GM12878 (cell line): ENCODE data around the gene INTS7. TPM values are rescaled to one million over a fixed set of nuclear protein-coding genes. Genes with fewer than 3 reads are reported as not detected.

ENCODE experiments used
- ATAC-seq: fragments of 200-7000 bp; cut with Tn5 transposase; 3 replicates; pipeline ENCODE4 v1.9.1; 2020; ENCODE audit warnings: mild to moderate bottlenecking, moderate library complexity
- BruUV-seq: library from RNA; stranded (reverse); fragments of 400-500 nt; replicated peaks from 2 replicates; lab custom pipeline; 2021; lab: Mats Ljungman, UMichigan
- CTCF ChIA-PET: fragments of 300-600 bp; sonication (Branson Sonifier 250); formaldehyde crosslinking; extraction: SDS; loops from one replicate; lab custom pipeline; 2021; ENCODE audit warnings: inconsistent platforms; lab: Yijun Ruan, JAX
- POLR2A ChIA-PET: fragments of 350-600 bp; formaldehyde crosslinking; extraction: SDS; loops from one replicate; lab custom pipeline; 2021; ENCODE audit warnings: inconsistent platforms; lab: Charles Lee
- RAD21 ChIA-PET: fragments of 300-600 bp; sonication (Branson Sonifier 250); formaldehyde crosslinking; loops from one replicate; lab custom pipeline; 2023; ENCODE audit warnings: antibody characterized with exemption; ENCODE audit not compliant: unreplicated experiment; lab: Charles Lee
- SMC1A ChIA-PET: fragments of 300-600 bp; sonication (Branson Sonifier 250); formaldehyde crosslinking; loops from one replicate; lab custom pipeline; 2023; ENCODE audit not compliant: unreplicated experiment, uncharacterized antibody; lab: Charles Lee
- DNase-seq: peaks from one replicate; pipeline ENCODE4 v3.0.0-alpha.2; 2011; ENCODE audit warnings: low read depth, low spot score
- FAIRE-seq: peaks from 3 replicates; lab custom pipeline; 2011; peaks lifted over from hg19 to GRCh38; lab: Jason Lieb, UNC
- H2AFZ ChIP-seq: 2 replicates; pipeline ENCODE4 v1.6.0; 2011; ENCODE audit warnings: low read depth, low read length, control low read depth; ENCODE audit not compliant: control insufficient read depth
- H3K27ac ChIP-seq: 2 replicates; pipeline ENCODE4 v1.5.1; 2011; ENCODE audit warnings: control low read depth; ENCODE audit not compliant: control insufficient read depth, insufficient read depth
- H3K27me3 ChIP-seq, 2 experiments: replicated peaks in 1 of 2; 2 replicates each; pipeline versions ENCODE4 v1.6.0 to v1.6.1; 2011; ENCODE audit warnings: low read length in 1 of 2; ENCODE audit not compliant: control insufficient read depth in 2 of 2, insufficient read depth in 2 of 2
- H3K36me3 ChIP-seq, 2 experiments: 2 replicates each; pipeline ENCODE4 v1.5.1; 2011; ENCODE audit warnings: low read length in 1 of 2; ENCODE audit not compliant: control insufficient read depth in 2 of 2, insufficient read depth in 2 of 2
- H3K4me1 ChIP-seq: 2 replicates; pipeline ENCODE4 v1.6.1; 2011; ENCODE audit warnings: mild to moderate bottlenecking, low read length, moderate library complexity, mixed read lengths; ENCODE audit not compliant: control insufficient read depth, insufficient read depth
- H3K4me2 ChIP-seq: 2 replicates; pipeline ENCODE4 v1.6.0; 2011; ENCODE audit warnings: control low read depth; ENCODE audit not compliant: control insufficient read depth, insufficient read depth
- H3K4me3 ChIP-seq: fragments of 200-600 bp; sonication (generic); 2 replicates; pipeline ENCODE4 v1.5.1; 2016
- H3K79me2 ChIP-seq: 2 replicates; pipeline ENCODE4 v1.6.0; 2011; ENCODE audit warnings: low read length; ENCODE audit not compliant: control insufficient read depth, insufficient read depth
- H3K9ac ChIP-seq: 2 replicates; pipeline ENCODE4 v1.8.0; 2011; ENCODE audit warnings: low read length, control low read depth, mixed read lengths; ENCODE audit not compliant: control insufficient read depth, insufficient read depth
- H3K9me3 ChIP-seq: replicated peaks from 3 replicates; pipeline ENCODE4 v1.5.1; 2011; ENCODE audit warnings: mild to moderate bottlenecking, low read length; ENCODE audit not compliant: control insufficient read depth, insufficient read depth
- H4K20me1 ChIP-seq: 2 replicates; pipeline ENCODE4 v1.6.0; 2011; ENCODE audit not compliant: control insufficient read depth, insufficient read depth
- ATF2 ChIP-seq: IDR thresholded peaks from 2 replicates; pipeline ENCODE4 v1.6.1; 2012; ENCODE audit warnings: low read length, inconsistent platforms
- CEBPZ ChIP-seq: fragments of 150-350 bp; IDR thresholded peaks from 2 replicates; pipeline ENCODE4 v1.6.1; 2016; ENCODE audit warnings: low read depth, low read length
- CREB1 ChIP-seq: IDR thresholded peaks from 2 replicates; pipeline ENCODE4 v1.6.1; 2012; ENCODE audit warnings: low read depth, mild to moderate bottlenecking, inconsistent platforms
- IKZF1 ChIP-seq: fragments of 450-650 bp; conservative IDR thresholded peaks from 2 replicates; pipeline ENCODE4 v1.6.1; 2017; ENCODE audit warnings: antibody characterized with exemption, mild to moderate bottlenecking
- KDM1A ChIP-seq: fragments of 200-600 bp; sonication (generic); IDR thresholded peaks from 2 replicates; pipeline ENCODE4 v1.6.1; 2016; ENCODE audit warnings: borderline replicate concordance
- KLF5 ChIP-seq: fragments of 450-650 bp; IDR thresholded peaks from 2 replicates; pipeline ENCODE4 v1.6.1; 2014; ENCODE audit warnings: mild to moderate bottlenecking; ENCODE audit not compliant: partially characterized antibody
- NFXL1 ChIP-seq: fragments of 450-650 bp; IDR thresholded peaks from 2 replicates; pipeline ENCODE4 v1.6.1; 2017; ENCODE audit warnings: antibody characterized with exemption, mild to moderate bottlenecking, borderline replicate concordance
- SMAD5 ChIP-seq: IDR thresholded peaks from 2 replicates; pipeline ENCODE4 v1.6.1; 2016; ENCODE audit warnings: antibody characterized with exemption, low read depth
- SREBF1 ChIP-seq: IDR thresholded peaks from 2 replicates; pipeline ENCODE4 v1.6.1; 2012; ENCODE audit warnings: mild to moderate bottlenecking, low read length
- TCF12 ChIP-seq: IDR thresholded peaks from 2 replicates; pipeline ENCODE4 v1.6.1; 2011; ENCODE audit warnings: low read depth, mild to moderate bottlenecking, low read length
- ZNF274 ChIP-seq: IDR thresholded peaks from one replicate; pipeline ENCODE4 v1.8.0; 2011; ENCODE audit not compliant: insufficient read length, insufficient read depth
- ZNF622 ChIP-seq: fragments of 450-650 bp; IDR thresholded peaks from 2 replicates; pipeline ENCODE4 v1.6.1; 2017; ENCODE audit warnings: mild to moderate bottlenecking, inconsistent platforms
- ZNF687 ChIP-seq: fragments of 450-650 bp; IDR thresholded peaks from 2 replicates; pipeline ENCODE4 v1.6.1; 2017; ENCODE audit warnings: mild to moderate bottlenecking, moderate library complexity
- WGBS: methylation state at CpG from one replicate; pipeline ENCODE4 v1.1.6; 2016; ENCODE audit warnings: low lambda C conversion rate; ENCODE audit not compliant: insufficient replicate concordance, insufficient coverage; ENCODE audit errors: missing lambda C conversion rate; 5-methylcytosine and 5-hydroxymethylcytosine counted together
- in situ Hi-C: fragments of 300-500 bp; cut with MboI; formaldehyde crosslinking; loops from 9 replicates; pipeline ENCODE4 v1.14.3; 2018; ENCODE audit warnings: mixed read lengths
- intact Hi-C: fragments of 100-400 bp; cut with micrococcal nuclease; formaldehyde crosslinking; loops from one replicate; pipeline ENCODE4 v1.14.2; 2022; ENCODE audit not compliant: unreplicated experiment
- polyA plus RNA-seq, 11 experiments: library from polyadenylated mRNA; depleted of rRNA in 4 of 11; unstranded in 6 of 11; stranded (reverse) in 5 of 11; fragments of >200 nt; fragmentation: Nextera tagmentation in 4 of 11; fragmentation: Illumina TruSeq in 1 of 11; extraction: Ambion mirVana in 4 of 11; extraction: Trizol in 1 of 11; gene quantifications; 1 replicate in 1 of 11; 2 replicates in 10 of 11; pipeline versions ENCODE4 v1.2.1 to v1.2.3, GENCODE V29; 2011 to 2016; ENCODE audit warnings: inconsistent platforms in 2 of 11, missing spikeins in 2 of 11, low read depth in 1 of 11
- total RNA-seq, 4 experiments: library from RNA; depleted of rRNA in 3 of 4; stranded (reverse); fragments of >200 nt in 3 of 4; fragmentation: Illumina TruSeq in 1 of 4; extraction: Trizol in 1 of 4; gene quantifications; 2 replicates each; pipeline versions ENCODE4 v1.2.1 to v1.2.3, GENCODE V29; 2013 to 2021

Gene INTS7
- total and polyA plus RNA-seq, 10 of the 15 experiments (the other 5 are each of a cell fraction or from before 2014, with no cell fraction given): 17.1 to 49.1 (median 26.8) TPM

- TF ChIP-seq ZNF687: no peak
- no peak for TF ChIP-seq KLF5
- no peak for TF ChIP-seq TCF12
- TF ChIP-seq SMAD5: no peak
- no peak for TF ChIP-seq KDM1A
- no peak for TF ChIP-seq CREB1
- TF ChIP-seq IKZF1: no peak
Measured at GRCh38 chr1:212074856-212075255, 39.5 kb upstream of the INTS7 start (continued).

GRCh38 chr1:212074313-212074712 is 39.0 kb upstream of the INTS7 start:
- H3K79me2 ChIP-seq: no peaks in the 10 kb centered on the region
- ChIA-PET SMC1A (interaction anchor here (1.1 to 1.4 kb wide), 2 partner anchors 381 to 394 kb away, joined by 3 read pairs; no protein-coding TSS in a partner anchor), CTCF (interaction anchor here (1.6 kb wide), 1 partner anchor 382 kb away, joined by 6 read pairs; no protein-coding TSS in a partner anchor), POLR2A (no interaction called here), RAD21 (no interaction called here)
- H3K27me3 ChIP-seq: no peaks in the 10 kb centered on the region
- 97% methylated on average over 3 of the region's 3 CpGs for WGBS
- BruUV-seq: no TSS peak
- ATAC-seq: no peak
- peaks cover 0 to 10% of the 10 kb centered on the region in 2 experiments; a peak in 3 of 4 replicates for H3K36me3 ChIP-seq
- no peaks in the 10 kb centered on the region for H4K20me1 ChIP-seq
- DNase-seq: no peak
- intact Hi-C loops: no loop called here
- no peaks in the 10 kb centered on the region for H3K4me1 ChIP-seq
- no peak overlapping the region for H3K4me3 ChIP-seq
- in situ Hi-C loops: loop anchor here (5.0 kb wide), 1 partner anchor 293 kb away; no protein-coding TSS in a partner anchor
- H3K9ac ChIP-seq: no peak overlapping the region
- no peak overlapping the region for H3K27ac ChIP-seq
- no peaks in the 10 kb centered on the region for H3K9me3 ChIP-seq
- FAIRE-seq: peak; percentile 7
- no peak overlapping the region for H2AFZ ChIP-seq
- H3K4me2 ChIP-seq: no peak overlapping the region
- TF ChIP-seq SREBF1 (no peak), ATF2 (no peak), ZNF274 (no peak), ZNF622 (no peak), NFXL1 (no peak), CEBPZ (no peak), KDM1A (no peak)
